Measurements from ENCODE around the gene MTG2. TPM values are rescaled to one million over a fixed set of nuclear protein-coding genes. Genes with fewer than 3 reads are reported as not detected.
A peak's percentile ranks its signal among the peaks of the same experiment; 100 is the strongest.

MTG2 gene
- total and polyA plus RNA-seq, 2 of the 13 experiments (the other 11 are each of a cell fraction or from before 2014, with no cell fraction given), result 20.4 to 37.8 TPM

DNA sequence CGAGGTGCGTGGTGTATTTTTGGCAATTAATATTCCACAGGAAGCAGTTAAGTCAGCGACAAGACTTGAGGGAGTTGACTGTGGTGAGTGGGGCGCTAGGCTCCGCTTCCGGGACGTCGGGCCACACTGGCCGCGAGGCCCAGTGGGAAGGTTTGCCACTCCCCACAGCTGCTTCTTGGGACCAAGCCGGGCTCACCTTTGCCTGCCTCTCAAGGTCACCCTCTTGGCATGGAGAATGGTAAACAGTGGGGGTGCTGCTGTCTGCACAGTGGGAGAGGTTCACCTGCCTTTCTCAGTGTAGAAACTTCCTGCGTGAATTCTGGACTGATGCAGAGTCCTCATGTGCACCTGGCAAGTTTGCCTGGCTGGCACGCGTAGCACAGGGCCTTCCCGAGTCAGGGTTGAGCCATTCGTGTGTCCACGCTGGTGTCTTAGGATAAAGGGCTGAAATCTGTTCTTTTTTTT lies 61.8 kb downstream of the MTG2 start (continued):
- TF ChIP-seq ZNF749 (CRISPR knock-in tag; IDR thresholded peaks at IDR 0.05; ENCODE audit: borderline replicate concordance) (no peak), ZNF558 (CRISPR knock-in tag; IDR thresholded peaks at IDR 0.05; ENCODE audit: borderline replicate concordance) (no peak), PCBP2 (optimal IDR thresholded peaks at IDR 0.05; ENCODE audit: low read depth, low read length, poor library complexity, severe bottlenecking) (no peak), KDM4B (CRISPR knock-in tag; IDR thresholded peaks at IDR 0.05) (no peak), ZNF160 (CRISPR knock-in tag; IDR thresholded peaks at IDR 0.05) (no peak), HNF4A (CRISPR knock-in tag; IDR thresholded peaks at IDR 0.05) (peak; percentile 48; the same call in 1 of the 2 replicates), STAG1 (CRISPR knock-in tag; IDR thresholded peaks at IDR 0.05) (peak; percentile 28; the same call in 1 of the 2 replicates), EZH2 (conservative IDR thresholded peaks at IDR 0.05; ENCODE audit: low read depth, low read length) (no peak), ZBTB20 (CRISPR knock-in tag; IDR thresholded peaks at IDR 0.05; ENCODE audit: borderline replicate concordance, low read depth) (no peak), ARHGAP35 (CRISPR knock-in tag; IDR thresholded peaks at IDR 0.05; ENCODE audit: borderline replicate concordance) (no peak), ZNF841 (CRISPR knock-in tag; IDR thresholded peaks at IDR 0.05; ENCODE audit: borderline replicate concordance) (no peak), U2AF1 (optimal IDR thresholded peaks at IDR 0.05; ENCODE audit: low read depth, low read length) (no peak), CBX1 (IDR thresholded peaks at IDR 0.05; ENCODE audit: low read depth) (no peak), TMF1 (CRISPR knock-in tag; IDR thresholded peaks at IDR 0.05; ENCODE audit: low read depth) (peak; percentile 21; the same call in 1 of the 2 replicates), HCFC1 (IDR thresholded peaks at IDR 0.05; ENCODE audit: low read depth, low read length) (no peak)
- TF ChIP-seq, protein P1, sequence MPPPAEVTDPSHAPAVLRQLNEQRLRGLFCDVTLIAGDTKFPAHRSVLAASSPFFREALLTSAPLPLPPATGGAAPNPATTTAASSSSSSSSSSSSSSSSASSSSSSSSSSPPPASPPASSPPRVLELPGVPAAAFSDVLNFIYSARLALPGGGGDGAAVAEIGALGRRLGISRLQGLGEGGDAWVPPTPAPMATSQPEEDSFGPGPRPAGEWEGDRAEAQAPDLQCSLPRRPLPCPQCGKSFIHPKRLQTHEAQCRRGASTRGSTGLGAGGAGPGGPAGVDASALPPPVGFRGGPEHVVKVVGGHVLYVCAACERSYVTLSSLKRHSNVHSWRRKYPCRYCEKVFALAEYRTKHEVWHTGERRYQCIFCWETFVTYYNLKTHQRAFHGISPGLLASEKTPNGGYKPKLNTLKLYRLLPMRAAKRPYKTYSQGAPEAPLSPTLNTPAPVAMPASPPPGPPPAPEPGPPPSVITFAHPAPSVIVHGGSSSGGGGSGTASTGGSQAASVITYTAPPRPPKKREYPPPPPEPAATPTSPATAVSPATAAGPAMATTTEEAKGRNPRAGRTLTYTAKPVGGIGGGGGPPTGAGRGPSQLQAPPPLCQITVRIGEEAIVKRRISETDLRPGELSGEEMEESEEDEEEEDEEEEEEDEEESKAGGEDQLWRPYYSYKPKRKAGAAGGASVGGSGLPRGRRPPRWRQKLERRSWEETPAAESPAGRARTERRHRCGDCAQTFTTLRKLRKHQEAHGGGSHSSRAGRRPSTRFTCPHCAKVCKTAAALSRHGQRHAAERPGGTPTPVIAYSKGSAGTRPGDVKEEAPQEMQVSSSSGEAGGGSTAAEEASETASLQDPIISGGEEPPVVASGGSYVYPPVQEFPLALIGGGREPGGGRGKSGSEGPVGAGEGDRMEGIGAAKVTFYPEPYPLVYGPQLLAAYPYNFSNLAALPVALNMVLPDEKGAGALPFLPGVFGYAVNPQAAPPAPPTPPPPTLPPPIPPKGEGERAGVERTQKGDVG (CRISPR knock-in tag; IDR thresholded peaks at IDR 0.05; ENCODE audit: borderline replicate concordance), result no peak
- TF ChIP-seq, protein P2, sequence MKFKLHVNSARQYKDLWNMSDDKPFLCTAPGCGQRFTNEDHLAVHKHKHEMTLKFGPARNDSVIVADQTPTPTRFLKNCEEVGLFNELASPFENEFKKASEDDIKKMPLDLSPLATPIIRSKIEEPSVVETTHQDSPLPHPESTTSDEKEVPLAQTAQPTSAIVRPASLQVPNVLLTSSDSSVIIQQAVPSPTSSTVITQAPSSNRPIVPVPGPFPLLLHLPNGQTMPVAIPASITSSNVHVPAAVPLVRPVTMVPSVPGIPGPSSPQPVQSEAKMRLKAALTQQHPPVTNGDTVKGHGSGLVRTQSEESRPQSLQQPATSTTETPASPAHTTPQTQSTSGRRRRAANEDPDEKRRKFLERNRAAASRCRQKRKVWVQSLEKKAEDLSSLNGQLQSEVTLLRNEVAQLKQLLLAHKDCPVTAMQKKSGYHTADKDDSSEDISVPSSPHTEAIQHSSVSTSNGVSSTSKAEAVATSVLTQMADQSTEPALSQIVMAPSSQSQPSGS (CRISPR knock-in tag; IDR thresholded peaks at IDR 0.05), result no peak
- TF ChIP-seq, protein P3, sequence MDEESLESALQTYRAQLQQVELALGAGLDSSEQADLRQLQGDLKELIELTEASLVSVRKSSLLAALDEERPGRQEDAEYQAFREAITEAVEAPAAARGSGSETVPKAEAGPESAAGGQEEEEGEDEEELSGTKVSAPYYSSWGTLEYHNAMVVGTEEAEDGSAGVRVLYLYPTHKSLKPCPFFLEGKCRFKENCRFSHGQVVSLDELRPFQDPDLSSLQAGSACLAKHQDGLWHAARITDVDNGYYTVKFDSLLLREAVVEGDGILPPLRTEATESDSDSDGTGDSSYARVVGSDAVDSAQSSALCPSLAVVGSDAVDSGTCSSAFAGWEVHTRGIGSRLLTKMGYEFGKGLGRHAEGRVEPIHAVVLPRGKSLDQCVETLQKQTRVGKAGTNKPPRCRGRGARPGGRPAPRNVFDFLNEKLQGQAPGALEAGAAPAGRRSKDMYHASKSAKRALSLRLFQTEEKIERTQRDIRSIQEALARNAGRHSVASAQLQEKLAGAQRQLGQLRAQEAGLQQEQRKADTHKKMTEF (CRISPR knock-in tag; IDR thresholded peaks at IDR 0.05), result peak; percentile 27; the same call in 1 of the 2 replicates
- TF ChIP-seq, protein P4, sequence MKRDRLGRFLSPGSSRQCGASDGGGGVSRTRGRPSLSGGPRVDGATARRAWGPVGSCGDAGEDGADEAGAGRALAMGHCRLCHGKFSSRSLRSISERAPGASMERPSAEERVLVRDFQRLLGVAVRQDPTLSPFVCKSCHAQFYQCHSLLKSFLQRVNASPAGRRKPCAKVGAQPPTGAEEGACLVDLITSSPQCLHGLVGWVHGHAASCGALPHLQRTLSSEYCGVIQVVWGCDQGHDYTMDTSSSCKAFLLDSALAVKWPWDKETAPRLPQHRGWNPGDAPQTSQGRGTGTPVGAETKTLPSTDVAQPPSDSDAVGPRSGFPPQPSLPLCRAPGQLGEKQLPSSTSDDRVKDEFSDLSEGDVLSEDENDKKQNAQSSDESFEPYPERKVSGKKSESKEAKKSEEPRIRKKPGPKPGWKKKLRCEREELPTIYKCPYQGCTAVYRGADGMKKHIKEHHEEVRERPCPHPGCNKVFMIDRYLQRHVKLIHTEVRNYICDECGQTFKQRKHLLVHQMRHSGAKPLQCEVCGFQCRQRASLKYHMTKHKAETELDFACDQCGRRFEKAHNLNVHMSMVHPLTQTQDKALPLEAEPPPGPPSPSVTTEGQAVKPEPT (CRISPR knock-in tag; IDR thresholded peaks at IDR 0.05; ENCODE audit: low read depth), result no peak
- TF ChIP-seq, protein P5, sequence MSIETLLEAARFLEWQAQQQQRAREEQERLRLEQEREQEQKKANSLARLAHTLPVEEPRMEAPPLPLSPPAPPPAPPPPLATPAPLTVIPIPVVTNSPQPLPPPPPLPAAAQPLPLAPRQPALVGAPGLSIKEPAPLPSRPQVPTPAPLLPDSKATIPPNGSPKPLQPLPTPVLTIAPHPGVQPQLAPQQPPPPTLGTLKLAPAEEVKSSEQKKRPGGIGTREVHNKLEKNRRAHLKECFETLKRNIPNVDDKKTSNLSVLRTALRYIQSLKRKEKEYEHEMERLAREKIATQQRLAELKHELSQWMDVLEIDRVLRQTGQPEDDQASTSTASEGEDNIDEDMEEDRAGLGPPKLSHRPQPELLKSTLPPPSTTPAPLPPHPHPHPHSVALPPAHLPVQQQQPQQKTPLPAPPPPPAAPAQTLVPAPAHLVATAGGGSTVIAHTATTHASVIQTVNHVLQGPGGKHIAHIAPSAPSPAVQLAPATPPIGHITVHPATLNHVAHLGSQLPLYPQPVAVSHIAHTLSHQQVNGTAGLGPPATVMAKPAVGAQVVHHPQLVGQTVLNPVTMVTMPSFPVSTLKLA (IDR thresholded peaks at IDR 0.05), result no peak

Data from HepG2 (cell line).